ENCODE measurements around the gene RPS29.

DNA sequence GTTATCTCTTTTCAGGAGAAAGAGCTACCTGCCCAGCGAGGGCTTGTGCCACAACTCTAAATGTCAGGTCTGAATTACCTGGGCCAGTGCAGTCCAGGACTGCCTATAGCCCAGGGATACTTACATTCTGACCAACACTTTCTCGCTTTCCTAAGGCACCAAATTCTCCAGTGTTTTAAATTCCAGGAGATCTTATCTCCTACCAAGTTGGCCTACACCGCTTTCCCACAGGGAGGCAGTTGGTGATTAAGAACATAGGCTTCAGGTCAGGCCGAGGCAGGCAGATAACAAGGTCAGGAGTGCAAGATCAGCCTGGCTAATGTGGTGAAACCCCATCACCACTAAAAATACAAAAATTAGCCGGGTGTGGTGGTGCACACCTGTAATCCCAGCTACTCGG, 41.1 kb downstream of the RPS29 start:
- TF ChIP-seq EP300 (IDR thresholded peaks at IDR 0.05) (no peak), POLR2A (IDR thresholded peaks at IDR 0.05) (no peak), POLR2AphosphoS5 (IDR thresholded peaks at IDR 0.05) (no peak)
- TF ChIP-seq, protein P1, sequence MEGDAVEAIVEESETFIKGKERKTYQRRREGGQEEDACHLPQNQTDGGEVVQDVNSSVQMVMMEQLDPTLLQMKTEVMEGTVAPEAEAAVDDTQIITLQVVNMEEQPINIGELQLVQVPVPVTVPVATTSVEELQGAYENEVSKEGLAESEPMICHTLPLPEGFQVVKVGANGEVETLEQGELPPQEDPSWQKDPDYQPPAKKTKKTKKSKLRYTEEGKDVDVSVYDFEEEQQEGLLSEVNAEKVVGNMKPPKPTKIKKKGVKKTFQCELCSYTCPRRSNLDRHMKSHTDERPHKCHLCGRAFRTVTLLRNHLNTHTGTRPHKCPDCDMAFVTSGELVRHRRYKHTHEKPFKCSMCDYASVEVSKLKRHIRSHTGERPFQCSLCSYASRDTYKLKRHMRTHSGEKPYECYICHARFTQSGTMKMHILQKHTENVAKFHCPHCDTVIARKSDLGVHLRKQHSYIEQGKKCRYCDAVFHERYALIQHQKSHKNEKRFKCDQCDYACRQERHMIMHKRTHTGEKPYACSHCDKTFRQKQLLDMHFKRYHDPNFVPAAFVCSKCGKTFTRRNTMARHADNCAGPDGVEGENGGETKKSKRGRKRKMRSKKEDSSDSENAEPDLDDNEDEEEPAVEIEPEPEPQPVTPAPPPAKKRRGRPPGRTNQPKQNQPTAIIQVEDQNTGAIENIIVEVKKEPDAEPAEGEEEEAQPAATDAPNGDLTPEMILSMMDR (IDR thresholded peaks at IDR 0.05): no peak
